A172 (cell line): Measurements from ENCODE around the gene SLC5A2. TPM values are rescaled to one million over a fixed set of nuclear protein-coding genes. Genes with fewer than 3 reads are reported as not detected.
A peak's percentile ranks its signal among the peaks of the same experiment; 100 is the strongest.

Experiments used
- DNase-seq: peaks from one replicate; pipeline ENCODE4 v3.0.0-alpha.2; 2015; ENCODE audit warnings: low spot score
- total RNA-seq: library from RNA; depleted of rRNA; stranded (reverse); fragments of >200 nt; shearing (Covaris generic); gene quantifications from 2 replicates; pipeline ENCODE4 v1.2.3, GENCODE V29; 2014

SLC5A2 gene
- total RNA-seq, 1 experiment from 2014 or later: not detected

DNA sequence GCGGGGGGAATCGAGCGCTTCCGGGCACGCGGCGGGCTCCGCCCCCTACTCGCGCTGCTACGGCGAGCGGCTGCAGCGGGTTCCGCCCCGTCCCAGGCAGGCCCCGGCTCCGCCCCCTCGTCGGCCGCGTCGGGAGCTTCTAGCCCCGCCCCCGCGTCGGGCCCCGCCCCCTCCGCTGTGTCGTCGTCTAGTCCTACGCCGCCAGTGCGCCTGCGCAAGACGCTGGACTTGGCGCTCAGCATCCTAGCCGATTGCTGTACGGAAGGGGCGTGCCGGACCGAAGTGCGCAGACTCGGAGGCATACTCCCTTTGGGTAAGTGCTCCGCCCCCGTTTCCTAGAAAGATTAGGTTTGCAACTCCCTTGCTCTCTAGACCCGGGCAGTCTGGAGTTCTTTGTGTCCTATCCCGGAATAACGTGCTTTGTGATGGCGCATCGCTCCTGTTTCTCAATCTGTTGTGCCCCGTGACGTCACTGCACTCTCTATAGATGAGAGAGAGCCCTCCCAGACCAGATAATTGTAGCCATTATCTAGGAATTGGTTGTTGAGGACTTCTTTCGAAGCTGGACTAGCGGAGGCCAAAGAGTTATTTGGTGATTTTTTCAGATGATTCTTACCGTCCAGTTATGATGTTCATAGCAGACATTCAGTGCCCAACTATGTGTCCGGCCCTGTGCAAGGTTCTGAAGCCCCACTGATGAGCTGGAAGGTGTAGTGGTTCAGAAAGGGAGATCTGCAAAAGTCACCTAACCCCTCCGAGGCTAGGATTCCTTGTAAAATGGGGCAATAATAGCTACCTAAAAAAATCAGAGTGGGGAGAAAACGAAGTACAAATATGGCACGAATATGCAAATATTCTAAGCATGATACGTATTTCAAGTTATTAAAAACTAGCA lies 23.0 kb upstream of the SLC5A2 start:
- DNase-seq: peak; percentile 99

DNA sequence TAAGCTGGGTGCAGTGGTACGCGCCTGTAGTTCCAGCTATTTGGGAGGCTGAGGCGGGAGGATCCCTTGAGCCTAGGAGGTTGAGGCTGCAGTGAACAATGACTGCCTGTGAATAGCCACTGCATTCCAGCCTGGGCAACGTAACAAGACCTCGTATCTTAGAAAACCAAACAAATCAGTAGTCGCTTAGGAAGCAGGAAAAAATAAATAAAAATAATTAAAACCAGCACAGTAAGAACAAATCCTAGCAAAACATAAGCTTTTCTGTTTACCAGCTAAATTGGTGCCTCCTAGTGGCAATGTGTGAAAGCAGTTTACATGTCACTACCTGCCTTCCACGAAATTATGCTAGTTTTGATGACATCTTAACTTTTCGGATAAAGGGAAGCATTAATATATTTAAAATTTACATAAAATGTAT lies 22.3 kb upstream of the SLC5A2 start:
- DNase-seq: peak; percentile 42

DNA sequence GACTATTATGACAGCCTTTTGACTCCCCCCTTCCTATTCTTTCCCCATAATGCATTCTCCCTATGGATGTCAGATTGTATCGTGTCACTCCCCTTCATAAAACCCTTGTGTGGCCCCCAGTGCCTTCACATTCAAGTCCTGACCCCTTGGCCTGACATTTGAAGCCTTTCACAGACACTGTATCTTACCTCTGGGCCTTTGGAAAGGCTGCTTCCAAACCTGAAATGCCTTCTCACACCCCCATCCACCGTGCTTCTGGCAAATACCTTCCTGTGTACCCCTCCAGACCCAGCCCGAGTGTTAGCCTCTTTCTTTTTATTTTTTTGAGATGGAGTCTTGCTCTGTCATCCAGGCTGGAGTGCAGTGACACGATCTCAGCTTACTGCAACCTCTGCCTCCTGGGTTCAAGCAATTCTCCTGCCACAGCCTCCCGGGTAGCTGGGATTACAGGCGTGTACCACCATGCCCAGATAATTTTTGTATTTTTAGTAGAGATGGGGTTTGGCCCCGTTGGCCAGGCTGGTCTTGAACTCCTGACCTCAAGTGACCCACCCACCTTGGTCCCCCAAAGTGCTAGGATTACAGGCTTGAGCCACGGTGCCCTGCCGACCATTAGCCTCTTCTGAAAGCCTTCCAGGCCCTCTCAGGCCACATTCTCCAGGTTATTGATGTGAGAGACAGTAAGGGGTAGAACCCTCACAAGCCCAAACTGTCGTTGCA lies 21.6 kb upstream of the SLC5A2 start:
- no peak for DNase-seq

DNA sequence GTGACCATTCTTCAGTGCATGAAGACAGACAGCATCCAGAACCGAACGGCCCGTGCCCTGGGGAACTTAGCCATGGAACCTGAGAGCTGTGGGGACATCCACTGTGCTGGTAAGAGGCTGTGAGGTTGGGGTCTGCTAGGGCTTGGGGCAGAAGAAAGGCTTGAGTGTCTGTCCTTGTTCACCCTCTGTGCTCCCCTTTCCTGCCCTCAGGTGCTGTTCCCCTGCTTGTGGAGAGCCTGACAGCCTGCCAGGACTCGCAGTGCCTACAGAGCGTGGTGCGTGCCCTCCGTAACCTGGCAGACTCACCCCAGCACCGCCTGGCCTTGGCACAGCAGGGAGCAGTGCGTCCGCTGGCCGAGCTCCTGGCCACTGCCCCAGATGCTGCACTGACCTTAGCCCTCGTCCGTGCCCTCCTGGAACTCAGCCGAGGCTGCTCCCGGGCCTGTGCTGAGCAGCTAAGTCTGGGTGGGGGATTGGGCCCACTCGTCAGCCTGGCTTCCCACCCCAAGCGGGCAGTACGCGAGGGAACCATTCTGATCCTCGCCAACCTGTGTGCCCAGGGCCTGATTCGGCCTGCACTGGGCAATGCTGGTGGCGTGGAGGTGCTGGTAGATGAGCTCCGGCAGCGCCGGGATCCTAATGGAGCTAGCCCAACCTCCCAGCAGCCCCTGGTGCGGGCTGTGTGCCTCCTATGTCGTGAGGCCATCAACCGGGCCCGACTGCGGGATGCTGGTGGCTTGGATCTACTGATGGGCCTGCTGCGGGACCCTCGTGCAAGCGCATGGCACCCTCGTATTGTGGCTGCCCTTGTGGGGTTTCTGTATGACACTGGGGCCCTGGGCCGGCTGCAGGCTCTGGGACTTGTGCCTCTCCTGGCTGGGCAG lies 20.8 kb upstream of the SLC5A2 start:
- no peak for DNase-seq

DNA sequence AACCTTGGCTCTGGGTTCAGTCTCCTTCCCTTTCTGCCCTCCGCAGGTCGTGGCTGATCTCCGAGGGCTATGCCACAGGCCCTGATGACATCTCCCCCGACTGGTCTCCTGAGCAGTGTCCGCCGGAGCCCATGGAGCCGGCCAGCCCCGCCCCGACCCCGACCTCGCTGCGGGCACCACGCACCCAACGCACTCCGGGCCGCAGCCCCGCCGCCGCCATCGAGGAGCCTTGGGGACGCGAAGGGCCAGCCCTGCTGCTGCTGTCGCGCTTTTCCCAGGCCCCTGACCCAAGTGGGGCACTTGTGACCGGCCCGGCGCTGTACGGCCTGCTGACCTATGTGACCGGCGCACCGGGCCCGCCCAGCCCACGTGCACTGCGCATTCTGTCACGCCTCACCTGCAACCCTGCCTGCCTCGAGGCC lies 18.6 kb upstream of the SLC5A2 start:
- DNase-seq: no peak

DNA sequence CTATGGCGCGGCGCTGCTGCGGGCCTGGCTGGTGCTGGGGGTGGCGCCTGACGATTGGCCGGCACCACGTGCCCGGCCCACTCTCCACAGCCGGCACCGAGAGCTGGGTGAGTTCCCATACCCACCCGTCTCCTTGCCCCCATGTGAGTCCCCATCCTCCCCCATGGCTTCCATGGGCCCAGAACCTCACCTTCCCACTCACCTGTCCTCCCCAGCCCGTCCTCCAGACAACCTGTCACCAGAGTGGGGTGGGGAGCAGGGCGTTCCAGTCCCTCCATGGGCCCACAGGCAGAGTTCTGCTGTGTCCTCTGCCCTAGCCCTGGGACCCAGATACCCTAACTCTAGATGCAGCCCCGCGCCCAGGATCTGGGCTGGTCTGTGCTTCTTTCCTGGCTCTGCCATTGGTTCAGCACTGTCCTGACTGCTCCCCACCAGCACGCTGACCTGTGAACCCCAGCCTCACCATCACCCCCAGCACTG lies 18.1 kb upstream of the SLC5A2 start:
- no peak for DNase-seq

DNA sequence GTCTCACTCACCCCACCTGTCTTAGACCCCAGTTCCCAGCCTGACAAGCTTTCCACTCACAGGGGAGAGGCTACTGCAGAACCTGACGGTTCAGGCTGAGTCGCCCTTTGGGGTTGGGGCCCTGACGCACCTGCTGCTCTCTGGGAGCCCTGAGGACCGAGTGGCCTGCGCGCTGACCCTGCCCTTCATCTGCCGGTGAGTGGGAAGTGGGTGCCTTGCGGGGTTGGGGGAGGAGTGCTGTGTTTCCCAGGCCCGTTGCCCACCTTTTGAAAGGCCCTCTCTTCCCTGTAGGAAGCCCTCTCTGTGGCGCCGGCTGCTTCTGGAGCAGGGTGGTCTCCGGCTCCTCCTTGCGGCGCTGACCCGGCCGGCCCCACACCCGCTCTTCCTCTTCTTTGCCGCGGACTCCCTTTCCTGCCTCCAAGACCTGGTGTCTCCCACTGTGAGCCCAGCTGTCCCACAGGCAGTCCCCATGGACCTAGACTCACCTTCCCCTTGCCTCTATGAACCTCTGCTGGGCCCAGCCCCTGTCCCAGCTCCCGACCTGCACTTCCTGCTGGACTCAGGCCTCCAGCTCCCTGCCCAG lies 17.0 kb upstream of the SLC5A2 start:
- DNase-seq: no peak

DNA sequence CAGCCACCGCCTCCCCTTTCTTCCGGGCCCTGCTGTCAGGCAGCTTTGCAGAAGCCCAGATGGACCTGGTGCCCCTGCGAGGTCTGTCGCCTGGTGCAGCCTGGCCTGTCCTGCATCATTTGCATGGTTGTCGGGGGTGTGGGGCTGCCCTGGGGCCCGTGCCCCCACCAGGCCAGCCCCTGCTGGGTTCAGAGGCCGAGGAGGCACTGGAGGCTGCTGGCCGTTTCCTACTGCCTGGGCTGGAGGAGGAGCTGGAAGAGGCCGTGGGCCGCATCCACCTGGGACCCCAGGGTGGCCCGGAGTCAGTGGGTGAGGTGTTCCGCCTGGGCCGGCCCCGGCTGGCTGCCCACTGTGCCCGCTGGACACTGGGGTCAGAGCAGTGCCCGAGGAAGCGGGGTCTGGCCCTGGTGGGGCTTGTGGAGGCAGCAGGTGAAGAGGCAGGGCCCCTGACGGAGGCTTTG lies 16.5 kb upstream of the SLC5A2 start:
- no peak for DNase-seq

DNA sequence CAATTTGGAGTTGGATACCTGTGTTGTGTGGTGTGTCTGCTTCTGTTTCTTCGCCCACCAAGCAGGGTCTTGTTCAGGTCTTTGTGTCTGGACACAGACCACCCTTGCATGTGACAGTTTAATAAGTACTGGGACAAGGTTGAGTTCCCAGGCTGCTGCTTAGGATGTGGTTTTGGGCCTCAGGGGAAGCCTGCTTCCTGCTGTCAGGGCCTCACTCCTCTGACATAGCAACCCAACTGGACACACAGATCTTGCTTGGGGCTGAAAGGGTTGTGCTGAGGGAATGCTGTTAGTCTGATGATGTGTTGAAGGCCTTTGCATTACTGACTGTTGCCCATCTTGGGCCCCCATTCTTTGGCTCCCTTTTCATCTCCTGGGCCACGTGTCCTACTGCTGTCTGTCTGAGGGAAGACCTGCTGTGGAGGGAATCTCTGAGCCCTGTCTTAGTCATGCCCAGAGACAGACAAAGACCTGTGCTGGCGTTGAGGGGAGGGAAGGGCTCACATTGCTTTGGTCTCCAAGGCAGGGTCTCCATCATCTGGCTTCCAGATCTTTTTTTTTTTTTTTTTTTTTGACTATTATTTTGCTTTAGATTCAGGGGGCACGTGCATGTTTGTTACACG lies 15.7 kb upstream of the SLC5A2 start:
- DNase-seq: no peak

DNA sequence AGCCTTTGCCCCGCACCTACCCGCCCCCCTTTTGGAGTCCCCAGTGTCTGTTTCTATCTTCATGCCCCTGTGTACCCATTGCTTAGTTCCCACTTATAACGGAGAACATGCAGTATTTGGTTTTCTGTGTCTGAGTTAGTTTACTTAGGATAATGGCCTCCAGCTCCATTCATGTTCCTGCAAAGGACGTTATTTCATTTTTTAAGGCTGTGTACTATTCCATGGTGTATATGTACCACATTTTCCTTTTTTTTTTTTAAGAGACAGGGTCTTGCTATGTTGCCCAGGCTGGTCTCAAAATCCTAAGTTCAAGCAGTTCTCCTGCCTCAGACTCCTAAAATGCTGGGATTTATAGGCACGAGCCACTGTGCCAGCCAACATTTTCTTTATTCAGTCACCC lies 15.1 kb upstream of the SLC5A2 start:
- DNase-seq: no peak

DNA sequence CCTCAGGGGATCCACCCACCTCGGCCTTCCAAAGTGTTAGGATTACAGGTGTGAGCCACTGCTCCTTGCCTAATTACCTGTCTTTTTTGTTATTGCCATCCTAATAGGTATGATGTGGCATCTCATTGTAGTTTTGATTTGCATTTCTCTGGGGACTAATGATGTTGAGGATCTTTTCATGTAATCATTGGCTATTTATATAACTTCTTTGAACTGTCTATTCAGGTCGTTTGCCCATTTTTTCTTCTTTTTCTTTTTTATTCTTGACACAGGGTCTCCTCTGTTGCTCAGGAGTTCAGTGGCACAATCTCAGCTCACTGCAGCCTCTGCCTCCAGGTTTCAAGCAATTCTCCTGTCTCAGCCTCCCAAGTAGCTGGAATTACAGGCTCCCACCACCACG lies 12.3 kb upstream of the SLC5A2 start:
- no peak for DNase-seq

DNA sequence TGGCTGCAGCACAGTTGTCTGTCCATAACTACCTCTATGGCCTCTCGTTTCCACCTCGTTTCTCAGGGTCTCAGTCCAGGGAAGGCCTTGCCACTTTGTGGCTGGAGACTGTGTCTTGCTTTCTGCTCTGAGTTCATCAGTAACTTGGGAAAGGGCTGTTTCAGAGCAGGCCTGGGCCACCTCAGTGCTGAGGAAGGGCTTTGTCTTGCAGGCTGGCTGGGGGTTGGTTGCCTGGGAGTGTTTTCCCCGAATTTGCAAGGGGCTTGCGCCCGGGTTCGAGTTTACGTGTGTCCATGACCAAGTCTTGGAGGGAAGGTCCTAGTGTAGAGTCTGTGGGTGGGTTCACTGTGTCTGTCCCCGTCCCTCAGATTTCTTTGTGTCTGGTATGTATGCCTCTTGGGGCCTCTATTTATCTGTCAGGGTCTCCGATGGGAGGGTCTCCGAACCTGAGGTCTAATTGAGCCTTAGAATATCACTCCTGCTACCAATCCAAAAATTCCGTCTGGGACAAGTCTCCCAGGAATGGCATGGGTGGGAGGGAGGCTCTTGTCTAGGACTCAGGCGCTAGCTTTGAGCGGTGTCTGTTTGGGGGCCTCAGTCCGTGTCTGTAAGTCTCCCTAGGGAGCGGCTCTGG lies 11.6 kb upstream of the SLC5A2 start:
- DNase-seq: no peak

DNA sequence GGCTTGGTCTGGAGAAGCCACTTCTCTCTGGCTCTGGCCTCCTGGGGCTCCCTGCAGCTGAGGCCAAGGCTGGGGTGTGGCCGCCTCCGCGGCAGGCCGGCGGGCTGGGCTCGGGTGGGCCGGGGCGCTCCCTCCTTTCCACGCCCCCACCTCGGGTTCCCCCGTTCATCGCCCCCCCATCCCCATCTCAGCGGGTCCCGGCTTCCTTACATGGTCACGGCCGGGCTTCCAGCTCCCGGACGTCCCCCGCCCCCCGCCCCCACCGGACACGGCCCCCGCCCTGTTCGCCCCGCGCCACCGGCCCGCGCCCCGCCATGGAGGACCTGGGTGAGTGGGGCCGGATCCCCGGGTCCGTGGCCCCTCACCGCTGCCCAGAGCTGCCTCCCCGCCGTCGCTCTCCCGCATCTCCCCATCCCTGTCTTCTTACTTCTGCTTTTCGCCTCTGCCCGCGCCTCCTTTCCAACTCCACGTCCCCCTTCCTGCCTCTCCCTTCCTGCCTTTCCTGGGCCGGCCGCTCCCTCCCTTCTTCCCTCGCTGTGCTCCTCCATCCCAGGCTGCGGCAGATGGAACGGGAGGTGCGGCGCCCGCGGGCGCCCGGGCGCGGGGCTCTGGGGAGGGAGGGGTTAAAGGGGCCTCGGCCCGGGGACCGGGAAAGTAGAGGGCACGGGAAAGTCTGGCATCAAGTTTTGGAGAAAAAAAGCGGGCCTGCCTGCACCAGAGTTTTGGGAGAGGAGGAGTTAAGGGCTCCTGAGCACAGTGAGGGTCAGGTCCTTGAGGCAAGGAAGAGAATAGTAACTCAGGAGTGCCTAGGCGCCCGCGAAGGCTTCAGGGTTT lies 10.8 kb upstream of the SLC5A2 start, which contains the start of gene TGFB1I1:
TSS of gene TGFB1I1 (plus strand) at position 278 of the 834 bp plus-strand sequence. CDS start at position 315, 37 bp downstream.
- peak; percentile 59 for DNase-seq

DNA sequence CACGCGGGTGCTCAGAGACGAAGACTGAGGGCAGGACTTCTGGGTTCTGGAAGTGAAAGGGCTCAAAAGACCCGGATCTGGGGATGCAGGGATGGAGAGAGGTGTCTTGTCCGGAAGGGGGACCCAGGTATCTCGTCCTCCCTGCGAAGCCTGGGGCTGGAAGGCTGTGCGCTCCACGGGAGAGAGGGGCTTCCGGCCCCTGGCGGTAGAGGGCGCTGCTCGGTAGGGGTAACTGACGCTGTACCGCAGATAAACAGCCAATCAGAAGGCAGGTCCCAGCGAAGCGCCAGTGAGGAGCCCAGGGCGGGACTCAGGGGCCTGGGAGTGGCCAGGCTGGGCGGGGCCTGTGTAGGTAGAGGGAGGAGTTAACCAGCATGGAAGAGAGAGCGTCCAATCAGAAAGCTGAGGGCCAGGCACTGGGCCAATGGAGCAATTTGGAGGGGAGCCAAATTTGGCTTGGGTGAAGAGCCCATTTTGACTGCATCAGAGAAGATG lies 10.2 kb upstream of the SLC5A2 start:
- peak; percentile 87 for DNase-seq

DNA sequence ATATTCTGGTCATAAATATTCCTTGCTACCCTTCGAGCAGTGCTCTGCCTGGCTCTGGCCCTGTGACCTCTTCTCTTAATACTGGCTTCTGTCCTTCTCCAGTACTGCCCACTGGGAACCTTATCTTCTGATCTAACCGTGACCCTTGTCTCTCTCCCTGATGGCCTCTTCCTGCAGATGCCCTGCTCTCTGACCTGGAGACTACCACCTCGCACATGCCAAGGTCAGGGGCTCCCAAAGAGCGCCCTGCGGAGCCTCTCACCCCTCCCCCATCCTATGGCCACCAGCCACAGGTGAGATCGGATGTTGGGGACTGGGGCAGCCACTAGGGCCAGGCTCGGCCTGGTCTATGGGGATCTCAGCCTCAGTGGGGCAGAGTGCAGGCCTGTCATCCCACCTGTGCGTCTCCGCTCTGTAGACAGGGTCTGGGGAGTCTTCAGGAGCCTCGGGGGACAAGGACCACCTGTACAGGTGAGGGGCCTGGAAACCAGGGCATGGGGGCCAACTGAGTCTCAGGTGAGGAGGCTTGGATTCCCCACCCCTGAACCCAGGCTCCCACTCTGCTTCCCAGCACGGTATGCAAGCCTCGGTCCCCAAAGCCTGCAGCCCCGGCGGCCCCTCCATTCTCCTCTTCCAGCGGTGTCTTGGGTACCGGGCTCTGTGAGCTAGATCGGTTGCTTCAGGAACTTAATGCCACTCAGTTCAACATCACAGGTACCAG lies 9.5 kb upstream of the SLC5A2 start:
- DNase-seq: no peak

DNA sequence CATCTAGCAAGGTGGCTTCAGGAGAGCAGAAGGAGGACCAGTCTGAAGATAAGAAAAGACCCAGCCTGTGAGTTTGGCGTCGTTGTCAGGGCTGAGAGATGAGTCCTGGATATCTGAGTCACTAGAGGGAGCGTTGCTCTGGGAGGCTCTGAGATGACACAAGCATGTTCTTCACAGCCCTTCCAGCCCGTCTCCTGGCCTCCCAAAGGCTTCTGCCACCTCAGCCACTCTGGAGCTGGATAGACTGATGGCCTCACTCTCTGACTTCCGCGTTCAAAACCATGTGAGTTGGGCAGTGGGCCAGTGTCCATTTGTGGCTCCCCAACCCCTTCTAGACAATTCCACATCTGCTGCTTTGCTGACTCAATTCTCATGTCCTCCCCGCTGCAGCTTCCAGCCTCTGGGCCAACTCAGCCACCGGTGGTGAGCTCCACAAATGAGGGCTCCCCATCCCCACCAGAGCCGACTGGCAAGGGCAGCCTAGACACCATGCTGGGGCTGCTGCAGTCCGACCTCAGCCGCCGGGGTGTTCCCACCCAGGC lies 8.7 kb upstream of the SLC5A2 start:
- no peak for DNase-seq

DNA sequence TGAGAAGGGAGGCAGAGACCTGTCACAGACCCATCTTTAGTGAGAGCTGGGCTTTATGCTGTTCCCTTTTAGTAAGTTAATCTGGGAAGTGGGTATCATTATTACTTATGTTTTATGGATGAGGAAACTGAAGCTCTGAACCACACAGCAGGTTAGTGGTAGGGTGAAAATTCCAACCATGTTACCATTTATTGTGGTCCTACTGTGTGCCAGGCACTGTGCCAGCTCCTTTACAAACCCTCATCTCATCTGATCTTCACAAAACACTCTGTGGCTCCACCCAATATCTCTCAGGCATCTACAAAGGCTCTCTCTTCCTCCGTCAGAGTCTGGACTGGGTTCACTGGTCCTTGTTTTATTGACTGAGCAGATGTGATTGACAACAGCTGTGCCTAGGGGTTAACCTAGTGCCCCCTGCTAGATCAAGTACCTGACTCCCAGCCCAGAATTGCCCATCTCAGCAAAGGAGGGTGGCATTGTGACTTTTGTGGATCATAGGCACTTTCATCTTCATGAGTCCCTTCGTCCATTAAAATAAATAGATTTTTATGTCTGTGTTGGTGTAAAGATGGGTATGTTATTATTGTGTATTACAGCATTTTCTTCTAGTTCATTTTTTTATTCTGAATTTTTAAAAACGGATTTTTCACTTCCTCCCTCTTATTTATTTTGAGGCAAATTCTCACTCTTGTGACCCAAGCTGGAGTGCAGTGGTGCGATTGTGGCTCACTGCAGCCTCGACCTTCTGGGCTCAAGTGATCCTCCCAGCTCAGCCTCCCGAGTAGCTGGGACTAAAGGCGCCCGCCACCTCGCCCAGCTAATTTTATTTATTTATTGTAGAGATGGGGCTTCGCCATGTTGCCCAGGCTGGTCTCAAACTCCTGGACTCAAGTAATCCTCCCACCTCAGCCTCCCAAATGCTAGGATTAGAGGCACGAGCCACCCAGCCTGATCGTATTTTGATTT lies 7.9 kb upstream of the SLC5A2 start:
- no peak for DNase-seq
